K562 (cell line): Measurements from ENCODE around the gene CCDC174. TPM values are rescaled to one million over a fixed set of nuclear protein-coding genes. Genes with fewer than 3 reads are reported as not detected.

ENCODE experiments used
- ATAC-seq: fragments of 200-7000 bp; cut with Tn5 transposase; 3 replicates; pipeline ENCODE4 v1.9.1; 2020; ENCODE audit warnings: moderate library complexity
- BruUV-seq: library from RNA; stranded (reverse); fragments of 400-500 nt; replicated peaks from 2 replicates; lab custom pipeline; 2021; lab: Mats Ljungman, UMichigan
- CTCF ChIA-PET: fragments of 300-600 bp; formaldehyde crosslinking; extraction: SDS; loops from one replicate; lab custom pipeline; 2021; ENCODE audit warnings: low intra/inter-chr PET ratio; lab: Yijun Ruan, JAX
- POLR2A ChIA-PET: fragments of 300-600, 350-650 bp; sonication (Branson Sonifier 250); formaldehyde crosslinking; extraction: SDS; loops from one replicate; lab custom pipeline; 2021; ENCODE audit warnings: antibody characterized with exemption, inconsistent platforms; lab: Yijun Ruan, JAX
- DNase-seq, 4 experiments: peaks; one replicate each; pipeline versions ENCODE4 v3.0.0 to v3.0.0-alpha.2; 2011 to 2018; ENCODE audit warnings: low spot score in 3 of 4, mixed read lengths in 3 of 4; ENCODE audit errors: extremely low read depth in 1 of 4
- FAIRE-seq: peaks from 2 replicates; lab custom pipeline; 2011; peaks lifted over from hg19 to GRCh38; lab: Jason Lieb, UNC
- H2AFZ ChIP-seq: 2 replicates; pipeline ENCODE4 v1.6.0; 2011; ENCODE audit warnings: low read depth, low read length, control low read depth, inconsistent platforms
- H3K27ac ChIP-seq: fragments of 200-600 bp; 3 replicates; pipeline ENCODE4 v1.8.0; 2011; ENCODE audit warnings: low read depth, mild to moderate bottlenecking, control low read depth, inconsistent platforms, low read length, moderate library complexity, mixed read lengths; ENCODE audit errors: extremely low read depth
- H3K27me3 ChIP-seq, 2 experiments: fragments of 300-600 bp in 1 of 2; 2 replicates in 1 of 2; 3 replicates in 1 of 2; pipeline versions ENCODE4 v1.6.0 to v1.8.0; 2011; ENCODE audit warnings: inconsistent platforms in 2 of 2, low read length in 2 of 2, mild to moderate bottlenecking in 1 of 2, mixed read lengths in 1 of 2, moderate library complexity in 1 of 2; ENCODE audit not compliant: control insufficient read depth in 2 of 2, insufficient read depth in 2 of 2
- H3K36me3 ChIP-seq: fragments of 300-600 bp; 3 replicates; pipeline ENCODE4 v1.8.0; 2011; ENCODE audit warnings: mild to moderate bottlenecking, low read length, inconsistent platforms; ENCODE audit not compliant: control insufficient read depth, insufficient read depth
- H3K4me1 ChIP-seq, 2 experiments: fragments of 200-600 bp in 1 of 2; replicated peaks in 1 of 2; 2 replicates in 1 of 2; 3 replicates in 1 of 2; pipeline versions ENCODE4 v1.5.1 to v1.8.0; 2011; ENCODE audit warnings: inconsistent platforms in 2 of 2, low read length in 2 of 2, mild to moderate bottlenecking in 1 of 2, mixed read lengths in 1 of 2, moderate library complexity in 1 of 2; ENCODE audit not compliant: control insufficient read depth in 2 of 2, insufficient read depth in 2 of 2
- H3K4me2 ChIP-seq: 2 replicates; pipeline ENCODE4 v1.6.1; 2011; ENCODE audit warnings: low read length, control low read depth, inconsistent platforms, mixed read lengths; ENCODE audit not compliant: insufficient read depth
- H3K4me3 ChIP-seq: fragments of 200-600 bp; sonication (generic), shearing (Covaris generic); 2 replicates; pipeline ENCODE4 v1.5.1; 2016; ENCODE audit warnings: control low read depth, inconsistent platforms
- H3K79me2 ChIP-seq: fragments of 200-600 bp; 3 replicates; pipeline ENCODE4 v1.8.0; 2011; ENCODE audit warnings: low read length, inconsistent platforms; ENCODE audit not compliant: control insufficient read depth, insufficient read depth
- H3K9ac ChIP-seq, 2 experiments: 2 replicates each; pipeline versions ENCODE4 v1.6.0 to v1.6.1; 2011; ENCODE audit warnings: low read depth in 2 of 2, low read length in 2 of 2, control low read depth in 1 of 2, inconsistent platforms in 1 of 2, mild to moderate bottlenecking in 1 of 2, mixed read lengths in 1 of 2; ENCODE audit not compliant: insufficient read depth in 1 of 2
- H3K9me1 ChIP-seq: one replicate; pipeline ENCODE4 v1.6.0; 2011; ENCODE audit warnings: inconsistent platforms, mild to moderate bottlenecking, low read length, moderate library complexity; ENCODE audit not compliant: control insufficient read depth, insufficient read depth
- H3K9me3 ChIP-seq: replicated peaks from 2 replicates; pipeline ENCODE4 v1.5.1; 2011; ENCODE audit warnings: low read depth, low read length, inconsistent platforms; ENCODE audit not compliant: control insufficient read depth, insufficient read depth
- H4K20me1 ChIP-seq: replicated peaks from 2 replicates; pipeline ENCODE4 v1.6.1; 2011; ENCODE audit warnings: low read length, inconsistent platforms, mixed read lengths; ENCODE audit not compliant: control insufficient read depth, insufficient read depth
- ARNT ChIP-seq, 2 experiments: fragments of 450-650 bp; IDR thresholded peaks; 2 replicates each; pipeline ENCODE4 v1.6.1; 2016; ENCODE audit warnings: mild to moderate bottlenecking in 1 of 2
- ESRRA ChIP-seq: fragments of 450-650 bp; IDR thresholded peaks from 2 replicates; pipeline ENCODE4 v1.6.1; 2014; ENCODE audit warnings: low read depth, mild to moderate bottlenecking, moderate library complexity, borderline replicate concordance
- EZH2 ChIP-seq: IDR thresholded peaks from 2 replicates; pipeline ENCODE4 v1.6.1; 2012; ENCODE audit warnings: low read depth, mild to moderate bottlenecking, inconsistent platforms, low read length, borderline replicate concordance
- NCOA2 ChIP-seq, 2 experiments: fragments of 450-650 bp; IDR thresholded peaks; 2 replicates each; pipeline ENCODE4 v1.6.1; 2018; ENCODE audit warnings: mild to moderate bottlenecking in 2 of 2, moderate library complexity in 1 of 2; ENCODE audit not compliant: partially characterized antibody in 2 of 2
- RAD51 ChIP-seq: fragments of 450-650 bp; IDR thresholded peaks from 2 replicates; pipeline ENCODE4 v1.7.1; 2016; ENCODE audit warnings: low read depth, mild to moderate bottlenecking, borderline replicate concordance
- RNF219 ChIP-seq: fragments of 250-450 bp; sonication (Bioruptor Pico); IDR thresholded peaks from 2 replicates; pipeline ENCODE4 v1.5.0; 2022; ENCODE audit warnings: mild to moderate bottlenecking
- STAT5B ChIP-seq: fragments of 250-450 bp; sonication (Bioruptor Pico); IDR thresholded peaks from 2 replicates; pipeline ENCODE4 v1.8.0; 2021; ENCODE audit warnings: mild to moderate bottlenecking, inconsistent platforms
- TAF15 ChIP-seq: fragments of 200-400 bp; formaldehyde crosslinking; IDR thresholded peaks from 2 replicates; pipeline ENCODE4 v1.6.1; 2017; ENCODE audit warnings: mild to moderate bottlenecking, low read depth, low read length, moderate library complexity
- USF2 ChIP-seq: sonication (generic); formaldehyde crosslinking; IDR thresholded peaks from 2 replicates; pipeline ENCODE4 v1.5.0; 2020; ENCODE audit warnings: missing genetic modification reagents
- ZNF639 ChIP-seq, 2 experiments: fragments of 200-800 bp in 1 of 2; sonication (Bioruptor generic) in 1 of 2; sonication (generic) in 1 of 2; formaldehyde crosslinking in 1 of 2; IDR thresholded peaks in 1 of 2; conservative IDR thresholded peaks in 1 of 2; 2 replicates each; pipeline versions ENCODE4 v1.5.0 to v1.6.1; 2016 to 2020; ENCODE audit warnings: missing compliant biosample characterization in 1 of 2, missing genetic modification characterization in 1 of 2, missing genetic modification reagents in 1 of 2
- WGBS: fragments of 100-300 bp; shearing (Covaris generic); methylation state at CpG from one replicate; pipeline ENCODE4 v1.1.6; 2016; ENCODE audit warnings: low coverage, mixed read lengths; ENCODE audit not compliant: insufficient coverage; ENCODE audit errors: missing lambda C conversion rate; 5-methylcytosine and 5-hydroxymethylcytosine counted together
- in situ Hi-C: fragments of 300-500 bp; cut with MboI; formaldehyde crosslinking; loops from 4 replicates; pipeline ENCODE4 v1.15.0; 2018; ENCODE audit warnings: inconsistent platforms, mixed read lengths
- intact Hi-C: fragments of 100-400 bp; cut with micrococcal nuclease; formaldehyde crosslinking; loops from 2 replicates; pipeline ENCODE4 v1.14.2; 2022
- polyA plus RNA-seq, 8 experiments: library from polyadenylated mRNA; depleted of rRNA in 4 of 8; stranded (reverse) in 5 of 8; unstranded in 3 of 8; fragments of >200 nt; fragmentation: Nextera tagmentation in 2 of 8; fragmentation: Illumina TruSeq in 1 of 8; extraction: Ambion mirVana in 2 of 8; extraction: Trizol in 1 of 8; gene quantifications; 2 replicates each; pipeline versions ENCODE4 v1.2.1 to v1.2.3, GENCODE V29; 2011 to 2014; ENCODE audit warnings: inconsistent platforms in 1 of 8, missing spikeins in 1 of 8
- total RNA-seq, 7 experiments: library from RNA; depleted of rRNA in 6 of 7; stranded (reverse); fragments of >200 nt in 6 of 7; fragmentation: Illumina TruSeq in 2 of 7; extraction: Trizol in 2 of 7; gene quantifications; 2 replicates each; pipeline versions ENCODE4 v1.2.1 to v1.2.3, GENCODE V29; 2011 to 2021; ENCODE audit warnings: low replicate concordance in 1 of 7
- TF ChIP-seq, protein P1 (sequence below): sonication (generic); formaldehyde crosslinking; IDR thresholded peaks from 2 replicates; pipeline ENCODE4 v1.9.0; 2022; ENCODE audit warnings: mild to moderate bottlenecking, missing genetic modification reagents
- TF ChIP-seq, protein P2 (sequence below): fragments of 250-450 bp; sonication (Bioruptor Pico); IDR thresholded peaks from 2 replicates; pipeline ENCODE4 v1.8.0; 2022; ENCODE audit warnings: moderate library complexity, mild to moderate bottlenecking, inconsistent platforms
- TF ChIP-seq, protein P3 (sequence below): sonication (generic); formaldehyde crosslinking; IDR thresholded peaks from 2 replicates; pipeline ENCODE4 v1.8.0; 2022; ENCODE audit warnings: mild to moderate bottlenecking, missing genetic modification reagents

Gene CCDC174
- total and polyA plus RNA-seq, 9 of the 15 experiments (the other 6 are each of a cell fraction or from before 2014, with no cell fraction given) = 7.4 to 41.0 (median 28.5) TPM

GRCh38 chr3:14627815-14628214 lies 23.7 kb upstream of the CCDC174 start:
- TF ChIP-seq RAD51 = peak; percentile 38; the same call in 1 of the 2 replicates
- TF ChIP-seq, protein P1, sequence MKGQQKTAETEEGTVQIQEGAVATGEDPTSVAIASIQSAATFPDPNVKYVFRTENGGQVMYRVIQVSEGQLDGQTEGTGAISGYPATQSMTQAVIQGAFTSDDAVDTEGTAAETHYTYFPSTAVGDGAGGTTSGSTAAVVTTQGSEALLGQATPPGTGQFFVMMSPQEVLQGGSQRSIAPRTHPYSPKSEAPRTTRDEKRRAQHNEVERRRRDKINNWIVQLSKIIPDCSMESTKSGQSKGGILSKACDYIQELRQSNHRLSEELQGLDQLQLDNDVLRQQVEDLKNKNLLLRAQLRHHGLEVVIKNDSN (CRISPR knock-in tag) = peak; percentile 72
- no peak for TF ChIP-seq ESRRA
- peak; percentile 81 for TF ChIP-seq USF2 (CRISPR knock-in tag)
- TF ChIP-seq TAF15 = no peak
- TF ChIP-seq RNF219 = no peak
- no peak for TF ChIP-seq ZNF639 (CRISPR knock-in tag; conservative IDR thresholded peaks at IDR 0.05 in 1 of 2, IDR thresholded peaks at IDR 0.05 in 1 of 2)
- TF ChIP-seq, protein P2, sequence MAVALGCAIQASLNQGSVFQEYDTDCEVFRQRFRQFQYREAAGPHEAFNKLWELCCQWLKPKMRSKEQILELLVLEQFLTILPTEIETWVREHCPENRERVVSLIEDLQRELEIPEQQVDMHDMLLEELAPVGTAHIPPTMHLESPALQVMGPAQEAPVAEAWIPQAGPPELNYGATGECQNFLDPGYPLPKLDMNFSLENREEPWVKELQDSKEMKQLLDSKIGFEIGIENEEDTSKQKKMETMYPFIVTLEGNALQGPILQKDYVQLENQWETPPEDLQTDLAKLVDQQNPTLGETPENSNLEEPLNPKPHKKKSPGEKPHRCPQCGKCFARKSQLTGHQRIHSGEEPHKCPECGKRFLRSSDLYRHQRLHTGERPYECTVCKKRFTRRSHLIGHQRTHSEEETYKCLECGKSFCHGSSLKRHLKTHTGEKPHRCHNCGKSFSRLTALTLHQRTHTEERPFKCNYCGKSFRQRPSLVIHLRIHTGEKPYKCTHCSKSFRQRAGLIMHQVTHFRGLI (CRISPR knock-in tag) = no peak
- TF ChIP-seq ARNT (IDR thresholded peaks at IDR 0.05) = no peak
- no peak for TF ChIP-seq STAT5B (CRISPR knock-in tag)
- TF ChIP-seq, protein P3, sequence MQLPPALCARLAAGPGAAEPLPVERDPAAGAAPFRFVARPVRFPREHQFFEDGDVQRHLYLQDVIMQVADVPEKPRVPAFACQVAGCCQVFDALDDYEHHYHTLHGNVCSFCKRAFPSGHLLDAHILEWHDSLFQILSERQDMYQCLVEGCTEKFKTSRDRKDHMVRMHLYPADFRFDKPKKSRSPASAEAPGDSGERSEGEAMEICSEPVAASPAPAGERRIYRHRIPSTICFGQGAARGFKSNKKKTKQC (CRISPR knock-in tag) = no peak
- TF ChIP-seq EZH2 = no peak
- no peak for TF ChIP-seq NCOA2 (IDR thresholded peaks at IDR 0.05; ENCODE audit: partially characterized antibody in 2 of 2)
- TF ChIP-seq, all 486 proteins: peak for 3
- Histone ChIP-seq H3K9me3 (no peaks in the 10 kb centered on the region), H3K79me2 (no peaks in the 10 kb centered on the region), H3K27ac (no peak overlapping the region), H3K27me3 (peaks cover 27 to 41% of the 10 kb centered on the region in 2 experiments), H3K4me3 (no peak overlapping the region), H3K9ac (no peak overlapping the region), H4K20me1 (no peaks in the 10 kb centered on the region; the same call in 1 of the 2 replicates), H3K4me2 (no peak overlapping the region), H3K36me3 (no peaks in the 10 kb centered on the region), H3K4me1 (peaks cover 3 to 4% of the 10 kb centered on the region in 2 experiments; a peak in 2 of 5 replicates), H2AFZ (peak overlapping the region; percentile 41; the same call in 1 of the 2 replicates), H3K9me1 (no peaks in the 10 kb centered on the region)
- DNase-seq = no peak
- intact Hi-C loops = no loop called here
- no TSS peak for BruUV-seq
- POLR2A ChIA-PET = interaction anchor here (0.7 to 1.2 kb wide), 2 partner anchors 8 to 28 kb away, joined by 3 to 4 read pairs; no protein-coding TSS in a partner anchor
- WGBS = 8% methylated on average over 6 of the region's 6 CpGs
- ATAC-seq = no peak
- CTCF ChIA-PET = no interaction called here
- in situ Hi-C loops = no loop called here
- FAIRE-seq = no peak
